Endothelial cell of umbilical vein (primary cell): ENCODE data around the gene VGLL4. TPM values are rescaled to one million over a fixed set of nuclear protein-coding genes. Genes with fewer than 3 reads are reported as not detected.

Source experiments
- BruUV-seq: library from RNA; stranded (reverse); fragments of 400-500 nt; replicated peaks from 2 replicates; lab custom pipeline; 2021; lab: Mats Ljungman, UMichigan
- CTCF ChIA-PET: fragments of 300-600, 350-600 bp; sonication (Branson Sonifier 250); formaldehyde crosslinking; loops from one replicate; lab custom pipeline; 2021; ENCODE audit warnings: antibody characterized with exemption, inconsistent platforms; lab: Charles Lee
- POLR2A ChIA-PET: fragments of 300-600, 350-600 bp; sonication (Branson Sonifier 250); formaldehyde crosslinking; loops from one replicate; lab custom pipeline; 2021; ENCODE audit warnings: antibody characterized with exemption, inconsistent platforms; lab: Charles Lee
- DNase-seq: peaks from one replicate; pipeline ENCODE4 v3.0.0-alpha.2; 2011; ENCODE audit warnings: low read depth, low spot score
- FAIRE-seq: peaks from 2 replicates; lab custom pipeline; 2011; peaks lifted over from hg19 to GRCh38; lab: Jason Lieb, UNC
- H2AFZ ChIP-seq: 2 replicates; pipeline ENCODE4 v1.6.0; 2012; ENCODE audit warnings: low read depth, low read length, control low read depth, inconsistent platforms
- H3K27ac ChIP-seq: 2 replicates; pipeline ENCODE4 v1.5.1; 2011; ENCODE audit warnings: low read depth, mild to moderate bottlenecking, control low read depth, low read length, moderate library complexity; ENCODE audit not compliant: insufficient read depth
- H3K27me3 ChIP-seq, 2 experiments: 2 replicates each; pipeline versions ENCODE4 v1.6.0 to v1.6.1; 2011; ENCODE audit warnings: low read length in 2 of 2, mixed read lengths in 1 of 2; ENCODE audit not compliant: control insufficient read depth in 2 of 2, insufficient read depth in 2 of 2
- H3K36me3 ChIP-seq, 2 experiments: 2 replicates in 1 of 2; 3 replicates in 1 of 2; pipeline ENCODE4 v1.5.1; 2011; ENCODE audit warnings: low read length in 2 of 2, mild to moderate bottlenecking in 1 of 2, moderate library complexity in 1 of 2; ENCODE audit not compliant: control insufficient read depth in 2 of 2, insufficient read depth in 2 of 2; ENCODE audit errors: extremely low read depth in 1 of 2
- H3K4me1 ChIP-seq: 3 replicates; pipeline ENCODE4 v1.5.1; 2011; ENCODE audit warnings: mild to moderate bottlenecking, low read length; ENCODE audit not compliant: control insufficient read depth, insufficient read depth; ENCODE audit errors: extremely low read depth
- H3K4me2 ChIP-seq: 2 replicates; pipeline ENCODE4 v1.6.1; 2011; ENCODE audit warnings: low read length, control low read depth, mixed read lengths; ENCODE audit not compliant: insufficient read depth
- H3K4me3 ChIP-seq, 3 experiments: fragments of 200-600 bp in 1 of 3; sonication (generic), shearing (Covaris generic) in 1 of 3; replicated peaks in 1 of 3; 2 replicates each; pipeline ENCODE4 v1.5.1; 2011 to 2016; ENCODE audit warnings: control low read depth in 3 of 3, low read length in 3 of 3, mild to moderate bottlenecking in 2 of 3, inconsistent platforms in 1 of 3, low read depth in 1 of 3, moderate library complexity in 1 of 3; ENCODE audit not compliant: insufficient read depth in 1 of 3
- H3K79me2 ChIP-seq: 2 replicates; pipeline ENCODE4 v1.6.0; 2012; ENCODE audit warnings: low read length, inconsistent platforms; ENCODE audit not compliant: control insufficient read depth, insufficient read depth
- H3K9ac ChIP-seq: replicated peaks from 2 replicates; pipeline ENCODE3; 2011; ENCODE audit warnings: low read length, control low read depth; ENCODE audit not compliant: insufficient read depth; ENCODE audit errors: extremely low read depth
- H3K9me1 ChIP-seq: replicated peaks from 3 replicates; pipeline ENCODE4 v1.6.0; 2011; ENCODE audit warnings: mild to moderate bottlenecking, low read length; ENCODE audit not compliant: control insufficient read depth, insufficient read depth; ENCODE audit errors: extremely low read depth
- H3K9me3 ChIP-seq: replicated peaks from 2 replicates; pipeline ENCODE4 v1.5.1; 2012; ENCODE audit warnings: low read length, inconsistent platforms; ENCODE audit not compliant: control insufficient read depth, insufficient read depth
- H4K20me1 ChIP-seq: replicated peaks from 2 replicates; pipeline ENCODE3; 2011; ENCODE audit warnings: mild to moderate bottlenecking, low read length; ENCODE audit not compliant: control insufficient read depth, insufficient read depth; ENCODE audit errors: extremely low read depth
- CTCF ChIP-seq, 2 donors: IDR thresholded peaks; 1 replicate in 1 of 2; 2 replicates in 1 of 2; pipeline ENCODE4 v1.5.1; 2011; ENCODE audit warnings: low read length in 2 of 2, mild to moderate bottlenecking in 2 of 2, moderate library complexity in 2 of 2, control low read depth in 1 of 2, inconsistent platforms in 1 of 2, low read depth in 1 of 2; ENCODE audit not compliant: insufficient read depth in 1 of 2; ENCODE audit errors: extremely low read depth in 1 of 2
- EZH2 ChIP-seq: IDR thresholded peaks from 2 replicates; pipeline ENCODE4 v1.6.1; 2012; ENCODE audit warnings: borderline replicate concordance, low read depth, mild to moderate bottlenecking, moderate library complexity, low read length, inconsistent platforms; ENCODE audit not compliant: severe bottlenecking
- FOS ChIP-seq: IDR thresholded peaks from 2 replicates; pipeline ENCODE4 v1.6.1; 2011; ENCODE audit warnings: mild to moderate bottlenecking, low read length, moderate library complexity, borderline replicate concordance; ENCODE audit not compliant: insufficient read depth
- GATA2 ChIP-seq: IDR thresholded peaks from 2 replicates; pipeline ENCODE4 v1.7.0; 2011; ENCODE audit warnings: low read depth, mild to moderate bottlenecking, moderate library complexity, mixed read lengths, low read length; ENCODE audit not compliant: insufficient read length, insufficient read depth
- MYC ChIP-seq: IDR thresholded peaks from one replicate; pipeline ENCODE4 v1.6.1; 2011; ENCODE audit warnings: mild to moderate bottlenecking, low read depth, low read length
- POLR2A ChIP-seq: IDR thresholded peaks from 2 replicates; pipeline ENCODE4 v1.6.1; 2012; ENCODE audit warnings: low read depth, mild to moderate bottlenecking, control low read depth, low read length
- POLR2AphosphoS5 ChIP-seq: IDR thresholded peaks from 2 replicates; pipeline ENCODE4 v1.6.1; 2012; ENCODE audit warnings: low read depth, mild to moderate bottlenecking, control low read depth, low read length, moderate library complexity; ENCODE audit not compliant: insufficient read depth
- dilution Hi-C: fragments of 300-500 bp; cut with MboI; formaldehyde crosslinking; loops from one replicate; pipeline ENCODE4 v1.15.0; 2019; ENCODE audit warnings: low sequenced_read_pairs; ENCODE audit not compliant: extremely low pct_ligation_motif_present
- intact Hi-C: fragments of 100-400 bp; cut with micrococcal nuclease; formaldehyde crosslinking; loops from one replicate; pipeline ENCODE4 v1.10.0; 2022
- polyA plus RNA-seq, 4 experiments: library from polyadenylated mRNA; depleted of rRNA in 3 of 4; stranded (reverse) in 3 of 4; unstranded in 1 of 4; fragments of >200 nt; gene quantifications; 2 replicates each; pipeline versions ENCODE4 v1.2.1 to v1.2.3, GENCODE V29; 2011 to 2012; ENCODE audit warnings: missing spikeins in 1 of 4
- total RNA-seq: library from RNA; stranded (reverse); gene quantifications from 2 replicates; pipeline ENCODE4 v1.2.3, GENCODE V29; 2021

The VGLL4 gene
- total and polyA plus RNA-seq, 2 donors (not counting 3 experiments of a cell fraction or from before 2014, with no cell fraction given) = 67.0 to 78.9 TPM

- no peak for TF ChIP-seq POLR2A
- no peak for TF ChIP-seq POLR2AphosphoS5
- no peak for TF ChIP-seq CTCF (IDR thresholded peaks at IDR 0.05; ENCODE audit: extremely low read depth in 1 of 2, insufficient read depth in 1 of 2, low read depth in 1 of 2, low read length in 2 of 2)
- no peak for TF ChIP-seq GATA2
- TF ChIP-seq EZH2 = no peak
- TF ChIP-seq MYC = no peak
- TF ChIP-seq FOS = peak; percentile 5
- Histone ChIP-seq H3K9me3 (no peaks in the 10 kb centered on the region), H2AFZ (peak overlapping the region; percentile 47), H3K79me2 (no peaks in the 10 kb centered on the region), H4K20me1 (no peaks in the 10 kb centered on the region), H3K27ac (no peak overlapping the region), H3K27me3 (no peaks in the 10 kb centered on the region), H3K9ac (no peak overlapping the region), H3K9me1 (no peaks in the 10 kb centered on the region), H3K36me3 (no peaks in the 10 kb centered on the region), H3K4me2 (no peak overlapping the region), H3K4me3 (no peak overlapping the region), H3K4me1 (peaks cover 8% of the 10 kb centered on the region)
- FAIRE-seq (no peak), DNase-seq (no peak)
- BruUV-seq = no TSS peak
- dilution Hi-C loops (no loop called here), intact Hi-C loops (no loop called here)
- ChIA-PET CTCF (interaction anchor here (0.8 to 1.7 kb wide), 3 partner anchors 14 to 121 kb away, joined by 3 to 8 read pairs (median 5); no protein-coding TSS in a partner anchor), POLR2A (no interaction called here)
Observed at GRCh38 chr3:11522953-11523571, 120.7 kb downstream of the VGLL4 start.
